Measurements from ENCODE around the gene AOC1.
"Not testable (repeated sequence)": the region's sequence is repeated elsewhere in the genome, so short reads cannot be mapped to it uniquely, and the experiment has no call there.

The AOC1 gene, protein sequence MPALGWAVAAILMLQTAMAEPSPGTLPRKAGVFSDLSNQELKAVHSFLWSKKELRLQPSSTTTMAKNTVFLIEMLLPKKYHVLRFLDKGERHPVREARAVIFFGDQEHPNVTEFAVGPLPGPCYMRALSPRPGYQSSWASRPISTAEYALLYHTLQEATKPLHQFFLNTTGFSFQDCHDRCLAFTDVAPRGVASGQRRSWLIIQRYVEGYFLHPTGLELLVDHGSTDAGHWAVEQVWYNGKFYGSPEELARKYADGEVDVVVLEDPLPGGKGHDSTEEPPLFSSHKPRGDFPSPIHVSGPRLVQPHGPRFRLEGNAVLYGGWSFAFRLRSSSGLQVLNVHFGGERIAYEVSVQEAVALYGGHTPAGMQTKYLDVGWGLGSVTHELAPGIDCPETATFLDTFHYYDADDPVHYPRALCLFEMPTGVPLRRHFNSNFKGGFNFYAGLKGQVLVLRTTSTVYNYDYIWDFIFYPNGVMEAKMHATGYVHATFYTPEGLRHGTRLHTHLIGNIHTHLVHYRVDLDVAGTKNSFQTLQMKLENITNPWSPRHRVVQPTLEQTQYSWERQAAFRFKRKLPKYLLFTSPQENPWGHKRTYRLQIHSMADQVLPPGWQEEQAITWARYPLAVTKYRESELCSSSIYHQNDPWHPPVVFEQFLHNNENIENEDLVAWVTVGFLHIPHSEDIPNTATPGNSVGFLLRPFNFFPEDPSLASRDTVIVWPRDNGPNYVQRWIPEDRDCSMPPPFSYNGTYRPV

GRCh38 chr7:150852371-150852905 lies at the start of gene AOC1:
AOC1 (plus strand) TSS chr7:150852517; CDS start chr7:150856471, 3,954 bp downstream.
- DNase-seq (ENCODE audit: low spot score), result no peak

GRCh38 chr7:150803161-150803860 lies 49.0 kb upstream of the AOC1 start:
- no peak for DNase-seq (ENCODE audit: low spot score)

- no peak for DNase-seq (ENCODE audit: low spot score)
Measured at GRCh38 chr7:150804802-150805201, 47.5 kb upstream of the AOC1 start.

DNA sequence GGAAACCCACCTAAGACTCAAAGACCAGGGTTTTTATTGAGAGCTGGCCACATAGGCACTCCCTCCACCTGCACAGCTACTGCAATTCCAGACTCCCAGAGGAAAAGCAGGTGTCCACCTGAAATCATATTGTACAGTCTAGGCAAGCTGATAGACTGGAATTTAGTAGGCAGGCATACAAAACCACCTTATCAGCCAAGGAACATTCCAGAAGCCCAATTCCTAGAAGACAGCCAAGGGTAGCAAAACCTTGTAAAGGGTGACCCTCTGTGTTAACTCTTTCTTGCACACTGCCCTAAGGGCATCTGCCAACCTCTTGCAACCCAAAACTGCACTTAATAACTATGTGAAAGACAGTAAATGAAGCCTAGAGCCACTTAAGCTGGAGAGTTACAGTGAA lies 46.5 kb upstream of the AOC1 start:
- no peak for DNase-seq (ENCODE audit: low spot score)

DNA sequence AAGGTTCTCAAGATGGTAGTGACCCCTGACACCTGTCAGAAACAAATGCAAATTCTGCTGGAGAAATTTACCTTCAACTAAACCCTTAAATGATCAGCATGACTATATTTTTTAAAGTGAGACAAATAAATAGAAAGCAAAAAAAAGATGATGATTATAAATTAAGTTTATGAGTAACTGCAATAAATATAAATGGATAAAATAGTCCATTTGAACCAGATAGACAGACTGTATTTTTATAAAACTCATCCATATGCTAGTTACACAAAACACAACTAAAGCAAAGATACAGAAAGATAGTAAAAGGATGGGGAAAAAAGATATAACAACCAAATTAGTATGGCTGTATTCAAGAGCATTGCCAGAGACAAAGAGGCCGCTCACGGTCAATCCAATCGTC lies 45.9 kb upstream of the AOC1 start:
- no peak for DNase-seq (ENCODE audit: low spot score)

DNA sequence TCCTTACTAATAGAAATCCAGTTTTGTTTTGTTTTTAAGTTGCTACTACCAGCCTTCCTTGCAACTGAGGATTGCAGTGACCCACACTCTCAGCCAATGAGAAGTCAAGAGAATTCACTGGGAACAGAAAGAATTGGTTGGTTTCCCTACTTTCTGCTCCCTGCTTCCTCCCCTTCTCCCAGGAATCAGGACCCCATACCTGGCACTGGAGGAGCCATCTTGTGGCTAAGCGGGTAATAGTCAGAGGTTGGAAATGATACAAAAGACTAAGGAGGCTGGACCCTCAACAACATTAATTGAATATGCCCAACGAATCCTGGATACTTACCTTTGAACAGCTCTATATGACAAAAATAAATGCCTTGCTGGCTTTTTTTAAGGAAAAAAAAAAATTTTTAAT lies 45.5 kb upstream of the AOC1 start:
- DNase-seq (ENCODE audit: low spot score), result no peak

GRCh38 chr7:150807616-150808438 lies 44.5 kb upstream of the AOC1 start:
- DNase-seq (ENCODE audit: low spot score), result not testable (repeated sequence)

DNA sequence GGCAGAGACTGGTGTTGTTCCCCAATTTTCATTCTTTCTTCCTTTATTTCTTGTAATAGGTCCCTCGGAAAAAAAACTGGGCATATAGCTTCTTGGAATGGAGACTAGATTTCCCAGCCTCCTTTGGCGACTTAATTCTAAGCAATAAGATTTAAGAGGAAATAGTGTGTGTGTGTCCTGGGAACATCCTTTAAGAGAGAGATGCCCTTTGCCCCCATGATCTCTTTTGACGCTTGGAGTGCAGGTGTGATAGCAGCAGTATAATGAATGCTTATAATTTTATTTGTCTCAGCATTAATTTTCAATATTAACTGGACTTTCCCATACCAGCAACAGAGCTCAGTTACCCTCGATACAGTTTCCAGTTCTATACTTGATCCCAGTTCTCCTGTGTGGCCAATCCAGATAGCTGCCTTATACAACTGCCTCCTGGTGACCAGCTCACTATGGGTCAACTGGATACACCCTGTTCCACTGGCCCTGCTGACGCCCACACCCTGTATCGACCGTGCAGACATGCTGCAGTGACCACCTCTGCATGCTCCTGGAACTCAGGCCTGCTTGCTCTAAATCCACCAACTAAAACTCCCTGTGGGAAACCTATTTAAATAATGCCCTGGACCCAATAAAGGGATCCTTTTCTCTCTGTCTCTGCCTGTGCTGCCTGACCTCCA lies 37.9 kb upstream of the AOC1 start:
- DNase-seq (ENCODE audit: low spot score), result no peak

DNA sequence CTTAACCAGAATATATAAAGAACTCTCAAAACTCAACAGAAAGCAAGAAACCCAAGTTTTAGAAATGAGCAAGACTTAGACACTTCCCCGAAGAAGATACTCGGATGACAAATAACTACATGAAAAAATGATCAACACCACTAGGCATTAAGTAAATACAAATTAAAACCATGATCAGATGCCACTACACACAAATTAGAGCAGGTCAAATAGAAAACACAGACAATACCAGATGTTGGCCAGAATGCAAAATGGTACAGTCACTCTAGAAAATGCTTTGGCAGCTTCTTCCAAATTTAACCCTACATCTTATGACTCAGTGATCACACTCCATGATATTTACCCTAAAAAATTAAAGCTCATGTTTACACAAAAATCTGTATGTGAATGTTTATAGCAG lies 33.3 kb upstream of the AOC1 start:
- no peak for DNase-seq (ENCODE audit: low spot score)

DNA sequence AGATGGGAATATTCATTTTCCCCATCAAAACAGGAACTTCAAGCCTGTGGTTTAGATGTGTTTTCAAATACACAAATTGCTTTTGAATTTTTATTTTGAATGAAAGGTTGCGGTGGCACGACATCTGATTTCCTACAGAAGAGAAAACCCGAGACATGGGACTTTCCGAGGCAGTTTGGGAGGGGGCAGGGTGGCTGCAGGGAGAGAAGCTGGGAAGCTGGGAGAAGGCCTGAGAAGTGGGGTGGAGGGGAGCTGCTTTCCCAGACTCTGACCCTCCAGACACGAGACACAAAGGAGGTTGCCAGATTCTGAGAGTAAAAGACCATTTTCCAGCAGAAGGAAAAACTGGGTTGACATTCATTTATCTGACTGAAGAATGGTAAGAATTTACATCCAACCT lies 32.2 kb upstream of the AOC1 start:
- no peak for DNase-seq (ENCODE audit: low spot score)

DNA sequence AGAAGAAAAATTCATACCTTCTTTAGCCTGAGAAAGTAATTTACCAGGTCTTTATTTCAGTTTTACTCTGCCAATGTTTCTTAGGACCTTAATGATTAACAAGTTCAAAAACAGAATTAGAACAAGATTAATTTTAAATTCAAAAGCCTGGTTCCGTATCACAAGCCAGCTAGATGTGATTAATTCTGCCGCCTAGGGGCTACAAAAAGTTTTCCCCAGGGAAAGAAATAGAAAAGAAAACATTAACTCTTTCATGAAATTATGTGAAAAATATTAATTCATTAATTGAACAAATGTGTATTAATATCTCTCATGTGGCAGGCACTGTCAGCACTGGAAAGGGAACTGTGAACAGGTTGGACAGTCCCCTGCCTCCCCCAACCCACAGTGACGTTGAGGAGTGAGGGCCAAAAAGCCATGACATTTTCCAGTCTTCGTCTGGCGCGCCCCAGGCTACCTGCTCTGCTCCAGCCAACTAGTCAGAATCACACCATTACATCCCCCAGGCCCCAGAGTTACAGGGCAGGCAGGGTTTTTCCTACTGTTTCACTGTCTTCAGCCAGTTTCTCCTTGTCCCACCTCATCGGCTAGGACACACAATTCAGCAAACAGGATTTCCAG lies 31.6 kb upstream of the AOC1 start:
- no peak for DNase-seq (ENCODE audit: low spot score)

DNA sequence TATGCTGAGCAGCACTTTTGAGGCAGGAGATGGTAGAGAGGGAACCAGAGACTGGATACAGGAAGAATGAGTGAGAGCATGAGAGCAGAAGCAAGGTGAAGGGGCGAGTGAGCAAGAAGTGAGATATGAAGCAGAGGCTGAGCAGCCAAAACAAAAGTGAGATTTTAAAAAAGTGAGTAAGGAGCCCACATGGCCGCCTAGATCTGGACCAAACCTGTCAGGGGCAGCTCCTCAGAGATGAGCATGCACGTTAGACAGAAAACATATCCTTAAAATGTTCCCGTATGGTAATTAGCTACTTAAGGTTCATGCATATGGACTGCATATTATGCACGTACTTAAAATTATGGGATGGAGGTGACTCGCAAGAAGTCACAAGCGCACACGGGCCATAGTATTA lies 29.3 kb upstream of the AOC1 start:
- no peak for DNase-seq (ENCODE audit: low spot score)

GRCh38 chr7:150823484-150824126 lies 28.7 kb upstream of the AOC1 start:
- DNase-seq (ENCODE audit: low spot score), result no peak

DNA sequence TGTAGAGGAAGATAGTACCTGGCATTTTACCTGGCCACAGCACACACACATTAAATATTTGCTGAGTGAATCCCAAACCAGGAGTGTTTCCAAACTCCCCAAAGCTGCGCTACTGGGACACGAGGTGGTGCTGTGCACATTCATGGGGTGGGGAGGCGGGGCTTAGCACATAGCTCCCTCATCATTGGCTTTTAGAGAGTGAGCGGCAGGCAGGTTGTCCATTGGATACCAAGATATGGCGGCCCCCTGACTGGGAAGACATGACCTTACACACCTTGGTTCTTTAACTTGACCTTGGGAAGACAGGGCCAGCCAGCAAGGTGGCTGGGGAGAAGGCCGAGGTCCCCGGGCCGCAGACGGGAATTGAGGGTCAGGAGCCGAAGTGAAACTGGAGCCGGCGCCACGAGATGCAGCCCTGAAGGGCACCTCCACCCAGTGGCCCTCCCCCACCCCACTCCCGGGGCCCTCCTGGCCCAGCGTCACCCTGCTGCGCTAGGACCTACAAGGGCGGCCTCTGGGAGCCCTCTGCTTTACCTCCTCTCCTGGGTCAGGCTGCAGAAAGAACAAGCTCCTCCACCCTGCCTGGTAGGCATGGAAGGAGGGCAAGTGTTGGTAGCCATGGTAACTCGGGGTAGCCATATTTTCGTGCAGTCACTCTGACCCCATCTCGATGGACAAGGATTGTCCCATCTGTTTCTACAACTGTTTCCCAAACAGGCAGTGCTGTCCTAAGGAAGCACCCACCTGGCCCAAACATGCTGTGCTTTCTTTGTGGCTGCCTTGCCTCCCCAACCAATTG lies 27.7 kb upstream of the AOC1 start:
- DNase-seq (ENCODE audit: low spot score), result no peak

DNA sequence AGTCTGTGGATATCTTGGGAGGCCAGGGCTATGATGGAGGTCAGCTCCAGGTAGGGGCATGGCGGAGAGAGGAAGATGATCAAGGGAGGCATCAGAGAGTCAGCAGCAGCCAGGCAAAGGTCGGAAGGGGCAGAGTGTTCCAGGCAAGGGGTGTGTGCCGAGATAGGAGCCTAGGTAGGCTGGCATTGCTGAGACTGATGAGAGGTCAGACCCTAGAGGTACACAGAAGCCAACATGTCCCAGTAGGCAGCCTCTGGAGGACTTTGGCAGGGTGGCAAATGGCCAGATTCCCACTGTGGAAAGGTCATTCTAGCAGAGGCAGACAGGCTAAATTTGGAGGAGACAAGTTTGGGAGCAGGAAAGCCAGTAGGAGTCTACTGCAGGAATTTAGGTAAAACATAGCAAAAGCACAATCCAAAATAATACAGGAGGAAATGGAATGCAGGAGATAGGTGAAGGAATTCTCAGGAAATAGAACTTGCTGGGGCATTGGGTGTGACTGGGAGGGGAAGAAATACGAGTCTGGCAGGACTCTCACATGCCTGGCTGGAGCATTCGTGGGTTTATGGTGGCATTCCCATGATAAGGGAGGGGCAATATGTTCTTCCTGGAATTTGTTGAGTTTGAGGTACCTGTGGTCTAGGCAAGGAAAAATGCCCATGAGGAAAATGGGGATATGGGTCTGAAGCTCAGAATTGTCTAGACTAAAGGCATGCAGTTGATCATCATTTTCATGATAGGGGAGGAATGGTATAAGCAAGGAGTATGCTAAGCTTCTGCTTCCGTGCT lies 26.1 kb upstream of the AOC1 start:
- no peak for DNase-seq (ENCODE audit: low spot score)

- no peak for DNase-seq (ENCODE audit: low spot score)
Measured at GRCh38 chr7:150828384-150828783, 23.9 kb upstream of the AOC1 start.

- no peak for DNase-seq (ENCODE audit: low spot score)
Measured at GRCh38 chr7:150829426-150829825, 22.9 kb upstream of the AOC1 start.

DNA sequence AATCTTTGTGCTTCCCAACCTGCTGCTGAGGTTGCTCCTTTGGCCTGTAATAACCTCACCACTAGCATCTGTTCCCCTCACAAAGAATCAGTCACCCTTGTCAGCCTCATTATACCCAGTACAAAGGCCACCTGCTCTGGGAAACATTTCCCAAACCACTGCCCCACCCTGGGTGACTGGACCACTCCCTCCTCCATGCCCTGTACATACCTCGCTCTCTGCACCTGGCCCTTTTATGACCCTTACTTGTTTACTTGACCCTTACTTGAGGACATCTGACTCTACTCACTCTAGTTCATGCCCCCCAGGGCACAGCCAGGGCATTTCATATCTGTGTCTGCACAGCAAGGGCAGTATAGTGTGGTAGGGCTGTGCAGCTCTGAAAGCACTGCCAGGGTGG lies 21.4 kb upstream of the AOC1 start:
- DNase-seq (ENCODE audit: low spot score), result no peak

DNA sequence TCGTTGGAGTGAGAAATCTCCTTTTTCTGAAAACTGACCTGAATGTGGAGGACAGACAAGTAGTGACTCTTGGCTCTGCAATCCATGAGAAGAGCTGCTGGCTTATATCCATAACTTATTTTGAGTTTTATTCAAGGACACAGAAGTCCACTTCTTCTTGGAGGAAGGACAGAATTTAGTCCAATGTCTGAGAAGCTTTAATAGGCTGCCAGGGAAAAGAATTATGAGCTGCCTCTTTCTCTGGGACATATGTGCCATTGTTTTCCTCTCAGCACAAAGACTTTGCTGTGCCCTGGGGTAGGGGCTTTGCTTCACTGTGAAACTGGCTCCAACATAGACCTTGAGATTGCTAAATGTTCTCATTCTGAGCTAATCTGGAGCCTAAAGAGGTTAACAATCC lies 20.5 kb upstream of the AOC1 start:
- no peak for DNase-seq (ENCODE audit: low spot score)
